Pulmonary artery endothelial cell (primary cell): ENCODE data around the gene OR2T27. TPM values are rescaled to one million over a fixed set of nuclear protein-coding genes. Genes with fewer than 3 reads are reported as not detected.
A peak's percentile ranks its signal among the peaks of the same experiment; 100 is the strongest.
"Not testable (repeated sequence)": the region's sequence is repeated elsewhere in the genome, so short reads cannot be mapped to it uniquely, and the experiment has no call there.

Source experiments
- DNase-seq: peaks from one replicate; pipeline ENCODE4 v3.0.0-alpha.2; 2011; ENCODE audit warnings: low read depth, low spot score
- total RNA-seq: library from RNA; depleted of rRNA; stranded (reverse); fragments of >200 nt; gene quantifications from 2 replicates; pipeline ENCODE4 v1.2.3, GENCODE V29; 2014

The OR2T27 gene
- total RNA-seq, 1 donor from 2014 or later: not detected

GRCh38 chr1:248640906-248641305, 14.4 kb downstream of the OR2T27 start:
- DNase-seq: not testable (repeated sequence)

DNA sequence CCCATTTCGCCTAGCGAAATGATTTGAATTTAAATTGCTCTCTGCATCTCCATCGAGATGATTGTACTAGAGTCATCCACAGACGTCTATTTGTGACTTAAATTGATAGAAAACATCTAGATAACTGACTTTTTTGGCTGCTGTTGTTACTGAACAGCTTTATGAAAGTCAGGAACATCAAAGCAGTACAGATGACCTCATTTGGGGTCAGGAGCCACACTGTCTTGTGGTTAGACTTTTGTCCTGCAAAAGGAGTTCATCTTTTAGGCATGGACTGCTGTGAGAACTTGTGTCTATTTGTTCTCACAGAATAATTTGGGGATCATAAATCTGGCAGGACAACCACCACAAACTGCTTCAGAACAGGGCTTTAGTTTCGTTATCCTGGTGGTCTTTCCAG, 15.7 kb downstream of the OR2T27 start:
- DNase-seq: not testable (repeated sequence)

DNA sequence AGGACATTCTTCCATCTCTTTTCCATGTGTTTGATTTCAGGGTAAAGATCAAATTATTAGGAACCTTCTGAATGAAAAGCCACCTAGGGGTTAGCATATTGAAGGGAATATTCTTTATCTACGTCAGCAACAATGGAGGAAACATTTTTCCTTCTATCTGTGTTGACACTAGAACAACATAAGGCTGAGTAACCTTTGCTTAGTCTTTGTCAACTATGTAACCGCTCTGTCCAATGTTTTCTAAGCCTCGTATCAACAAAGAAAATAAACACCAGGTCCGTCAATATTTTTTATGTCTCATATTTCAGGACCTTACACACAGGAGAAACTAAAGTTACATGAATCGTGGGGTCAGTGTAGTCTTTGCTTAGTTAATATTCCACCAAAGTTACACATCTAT, 18.7 kb downstream of the OR2T27 start:
- not testable (repeated sequence) for DNase-seq

DNA sequence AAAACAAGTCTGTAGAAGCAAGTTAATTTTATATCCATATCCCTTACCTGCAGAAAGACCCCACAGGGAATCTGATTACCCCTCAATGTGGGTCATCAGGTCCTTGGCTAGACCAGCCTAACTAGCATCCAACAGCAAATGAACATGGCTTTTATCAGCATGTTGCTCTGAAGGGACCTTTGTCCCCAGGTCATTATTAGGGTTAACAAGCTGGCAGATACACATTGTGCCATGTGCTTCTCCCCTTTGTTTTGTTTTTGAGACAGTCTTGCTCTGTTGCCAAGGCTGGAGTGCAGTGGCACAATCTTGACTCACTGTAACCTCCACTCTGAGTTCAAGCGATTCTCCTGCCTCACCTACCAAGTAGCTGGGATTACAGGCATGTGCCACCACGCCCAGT, 20.3 kb downstream of the OR2T27 start, which contains the start of gene OR2T11:
Gene OR2T11, minus strand, starts transcription at position 101 of the 400 bp plus-strand sequence. CDS start 7,963 bp downstream, outside the sequence.
- not testable (repeated sequence) for DNase-seq

DNA sequence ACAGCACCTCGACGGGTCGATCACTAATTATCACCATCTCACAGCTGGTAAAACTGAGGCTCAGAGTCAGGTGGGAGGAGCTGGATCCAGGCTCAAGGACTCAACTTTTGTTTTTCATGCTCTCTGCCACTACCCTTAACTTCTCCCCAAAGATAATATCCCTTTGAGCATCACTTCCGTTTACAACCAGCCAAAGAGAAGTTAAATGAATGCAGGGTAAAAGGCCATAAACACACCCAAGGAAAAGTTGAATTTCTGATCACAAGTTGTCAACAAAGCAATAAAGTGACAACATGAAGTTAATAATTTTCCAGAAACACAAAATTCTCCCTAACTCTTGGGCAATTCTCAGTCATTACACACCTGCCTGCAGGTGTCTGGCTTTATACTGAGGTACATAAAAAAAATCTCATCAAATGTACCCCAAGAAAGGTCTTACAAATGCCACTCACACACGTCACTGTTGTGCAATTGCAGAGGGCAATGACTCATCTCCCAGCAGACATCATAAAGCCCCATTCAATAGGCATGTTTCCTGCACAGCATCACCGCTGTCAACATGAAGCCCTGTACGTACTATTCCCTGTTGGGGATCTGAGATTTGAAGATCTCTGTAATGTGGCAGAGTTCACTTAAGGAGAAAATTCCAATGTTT, 23.8 kb downstream of the OR2T27 start:
- no peak for DNase-seq

DNA sequence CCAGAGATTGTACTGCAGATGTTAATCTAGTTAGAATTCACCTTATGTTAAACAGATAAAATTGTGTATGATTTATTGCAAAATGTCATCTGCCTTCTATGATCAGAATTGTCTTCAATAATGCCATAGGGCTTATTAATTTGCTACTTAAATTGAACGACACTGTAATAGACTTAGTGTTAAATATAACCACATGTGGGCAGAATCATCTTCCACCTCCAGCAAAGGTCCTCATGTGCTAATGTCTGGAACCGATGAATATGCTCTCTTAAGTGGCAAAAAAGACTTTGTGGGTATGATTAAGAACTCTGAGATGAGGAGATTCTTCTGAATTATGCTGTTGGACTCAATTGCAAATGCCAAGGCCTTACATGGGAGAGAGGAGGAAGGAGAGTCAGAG, 24.8 kb downstream of the OR2T27 start:
- DNase-seq: no peak

DNA sequence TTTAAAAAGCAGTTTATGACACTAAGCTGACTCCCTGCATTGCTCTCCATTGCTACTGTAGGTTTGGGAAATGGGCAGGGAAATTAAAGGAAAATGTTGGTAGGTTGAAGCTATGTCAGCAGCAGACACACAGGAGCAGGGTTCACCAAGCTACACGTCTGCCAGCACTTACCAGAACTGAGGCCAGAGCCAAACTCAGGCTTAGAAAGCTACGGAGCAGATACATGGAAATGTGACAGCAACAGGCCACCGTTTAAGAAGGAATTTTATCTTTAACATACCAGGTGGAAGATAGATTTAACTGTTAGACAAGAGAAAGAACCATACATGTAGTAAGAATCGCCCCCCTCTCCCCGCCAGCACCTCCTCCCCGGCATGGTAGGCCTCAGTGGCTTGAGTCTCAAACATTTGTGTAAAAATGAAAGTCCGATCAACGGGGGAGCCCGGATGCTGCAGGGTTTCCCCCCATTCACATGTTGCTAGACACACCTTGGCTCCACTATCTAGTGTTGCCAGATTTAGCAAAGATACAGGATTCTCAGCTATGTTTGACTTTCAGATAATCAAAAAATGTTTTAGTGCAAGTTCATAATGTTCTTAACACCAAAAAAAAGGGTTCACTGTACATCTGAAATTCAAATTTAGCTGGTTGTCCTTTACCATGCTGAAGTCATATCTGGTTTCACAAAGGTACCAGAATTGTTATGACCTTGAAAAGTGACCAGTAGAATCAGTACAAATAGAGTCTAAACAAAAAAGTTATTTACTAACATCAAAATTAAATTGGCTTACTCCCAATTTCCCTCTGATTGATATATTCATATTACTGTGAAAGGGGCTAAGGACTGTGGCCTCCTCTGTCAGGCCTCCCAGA, 27.1 kb downstream of the OR2T27 start:
- DNase-seq: no peak

DNA sequence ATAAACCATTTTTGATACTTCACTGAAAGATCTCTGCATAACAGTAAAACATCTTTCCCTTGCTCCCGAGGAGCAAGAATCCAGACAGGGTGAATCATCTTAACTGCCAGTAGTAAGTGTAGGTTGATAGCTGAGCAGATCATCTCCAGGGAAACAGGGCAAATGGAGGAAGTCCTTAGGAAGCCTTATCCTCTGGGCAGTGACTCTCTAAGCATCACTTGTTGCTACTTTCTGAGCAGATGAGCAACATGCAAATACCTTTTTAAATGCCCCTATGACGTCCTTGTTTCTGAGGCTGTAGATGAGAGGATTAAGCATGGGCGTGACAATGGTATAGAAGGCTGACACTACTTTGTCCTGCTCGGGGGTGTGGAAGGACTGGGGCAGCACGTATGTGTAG, 29.4 kb downstream of the OR2T27 start:
- DNase-seq: no peak

- no peak for DNase-seq
These were observed 30.2 kb downstream of the OR2T27 start for GRCh38 chr1:248625166-248625565.

- DNase-seq: no peak
These were observed 32.7 kb downstream of the OR2T27 start for GRCh38 chr1:248622570-248623001.

DNA sequence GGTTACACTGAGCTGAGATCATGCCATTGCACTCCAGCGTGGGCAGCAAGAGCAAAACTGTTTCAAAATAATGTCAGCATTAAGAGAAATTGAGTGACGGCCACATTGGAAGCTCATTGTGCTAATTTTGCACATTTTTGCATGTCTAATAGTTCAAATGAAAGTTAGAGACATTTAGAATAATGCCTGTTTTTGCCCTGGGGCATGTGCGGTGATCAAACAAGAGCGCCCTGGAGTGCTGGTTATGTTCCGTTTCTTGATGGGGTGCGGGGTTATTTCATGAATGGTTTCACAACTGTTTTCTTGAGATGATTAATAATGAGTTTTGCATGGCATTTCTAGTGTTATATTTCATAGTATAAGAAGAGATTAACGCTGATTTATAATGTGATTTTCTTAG, 33.6 kb downstream of the OR2T27 start:
- no peak for DNase-seq

- DNase-seq: peak; percentile 4
These were observed 36.5 kb downstream of the OR2T27 start for GRCh38 chr1:248618878-248619277.

GRCh38 chr1:248618119-248618518, 37.2 kb downstream of the OR2T27 start:
- no peak for DNase-seq

DNA sequence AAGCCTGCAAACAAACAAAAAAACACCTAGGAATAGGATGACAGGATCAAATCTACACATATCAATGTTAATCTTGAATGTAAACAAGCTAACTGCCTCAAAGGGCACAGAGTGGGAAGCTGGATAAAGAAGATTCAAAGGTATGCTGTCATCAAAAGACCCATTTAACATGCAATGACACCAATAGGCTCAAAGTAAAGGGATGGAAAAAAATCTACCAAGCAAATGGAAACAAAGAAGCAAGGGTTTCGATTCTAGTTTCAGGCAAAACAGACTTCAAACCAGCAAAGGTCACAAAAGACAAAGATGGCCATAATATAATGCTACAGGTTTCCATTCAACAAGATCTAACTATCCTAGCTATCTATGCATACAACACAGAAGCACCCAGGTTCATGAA, 41.6 kb downstream of the OR2T27 start:
- DNase-seq: no peak

DNA sequence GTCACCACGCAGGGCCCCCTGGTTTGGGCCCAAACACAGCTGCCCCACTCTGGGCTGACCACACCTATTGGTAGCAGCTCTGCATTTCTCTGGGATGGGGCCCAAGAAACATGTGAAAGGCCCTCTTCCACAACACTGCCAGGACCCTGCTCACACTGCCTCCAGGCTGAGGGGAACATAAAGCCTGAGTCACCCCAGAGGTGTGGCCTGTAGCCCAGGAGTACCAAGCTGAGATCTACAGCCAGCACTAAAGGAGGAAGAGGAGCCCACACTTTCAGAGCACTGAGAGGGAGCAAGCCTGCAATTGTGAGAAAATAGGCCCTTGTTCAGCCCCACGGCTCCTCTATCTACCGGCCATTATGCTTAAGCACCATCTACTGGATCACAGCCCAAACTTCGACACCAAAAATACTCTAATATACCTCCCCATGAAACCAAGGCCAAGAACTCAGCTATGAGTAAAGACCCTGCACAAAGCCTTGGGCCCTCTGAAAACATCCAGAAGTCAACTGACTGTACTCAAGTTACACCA, 43.4 kb downstream of the OR2T27 start:
- no peak for DNase-seq

DNA sequence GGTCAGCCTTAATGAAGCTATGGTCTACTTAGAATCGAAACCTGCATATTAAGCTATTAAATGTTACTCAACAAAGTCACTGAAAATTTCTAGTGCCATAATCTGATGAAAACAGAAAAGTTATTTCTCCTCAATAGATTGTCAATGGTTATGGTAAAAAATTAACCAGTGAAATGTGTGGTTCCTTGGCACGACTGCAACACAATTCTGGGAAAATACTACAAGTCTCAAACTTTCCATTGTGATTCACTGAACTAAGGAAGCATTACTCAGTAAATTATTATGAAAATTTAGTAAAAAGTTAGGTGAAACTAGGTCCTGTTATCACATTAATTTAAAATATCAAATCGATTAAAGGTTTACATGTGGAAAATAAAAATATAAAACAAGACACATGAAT, 45.0 kb downstream of the OR2T27 start:
- DNase-seq: no peak

Other genes with a start within 250 kb of the OR2T27 start
- not detected in 2 replicates for gene OR2T2, start 209.9 kb downstream of the OR2T27 start, total RNA-seq
- not detected in 2 replicates for gene OR2T3, start 182.2 kb downstream of the OR2T27 start, total RNA-seq
- gene OR2T5, start 166.9 kb downstream of the OR2T27 start, total RNA-seq: not detected in 2 replicates
- gene OR2G6, start 147.5 kb downstream of the OR2T27 start, total RNA-seq: not detected in 2 replicates
- not detected in 2 replicates for gene OR2T29, start 92.8 kb downstream of the OR2T27 start, total RNA-seq
- not detected in 2 replicates for gene OR2T34, start 80.8 kb downstream of the OR2T27 start, total RNA-seq
- not detected in 2 replicates for gene OR2T10, start 57.8 kb downstream of the OR2T27 start, total RNA-seq
- not detected in 2 replicates for gene OR2T11, start 20.4 kb downstream of the OR2T27 start, total RNA-seq
- not detected in 2 replicates for gene OR2T35, start 10.2 kb downstream of the OR2T27 start, total RNA-seq
- gene OR14I1, start 47.2 kb upstream of the OR2T27 start, total RNA-seq: not detected in 2 replicates
- not detected in 2 replicates for gene LYPD8, start 100.2 kb upstream of the OR2T27 start, total RNA-seq
- 27.2 and 34.8 TPM in 2 replicates for gene SH3BP5L, start 170.4 kb upstream of the OR2T27 start, total RNA-seq
- gene ZNF672, start 182.7 kb upstream of the OR2T27 start, total RNA-seq: 21.5 and 21.7 TPM in 2 replicates
- 8.6 and 15.9 TPM in 2 replicates for gene ZNF692, start 203.6 kb upstream of the OR2T27 start, total RNA-seq